AG10803 (cell line): ENCODE data around the gene SUPT20H.
A peak's percentile ranks its signal among the peaks of the same experiment; 100 is the strongest.
"Not testable (repeated sequence)": the region's sequence is repeated elsewhere in the genome, so short reads cannot be mapped to it uniquely, and the experiment has no call there.

Experiments used
- DNase-seq: peaks from one replicate; pipeline ENCODE4 v3.0.0; 2010; ENCODE audit warnings: low read depth
- H3K4me3 ChIP-seq: 2 replicates; pipeline ENCODE4 v1.5.1; 2011; ENCODE audit warnings: mild to moderate bottlenecking, low read length, control low read depth
- TF ChIP-seq, protein P1 (sequence below): conservative IDR thresholded peaks from 2 replicates; pipeline ENCODE4 v1.5.1; 2011; ENCODE audit warnings: mild to moderate bottlenecking, low read length, control low read depth, inconsistent platforms

SUPT20H gene

DNA sequence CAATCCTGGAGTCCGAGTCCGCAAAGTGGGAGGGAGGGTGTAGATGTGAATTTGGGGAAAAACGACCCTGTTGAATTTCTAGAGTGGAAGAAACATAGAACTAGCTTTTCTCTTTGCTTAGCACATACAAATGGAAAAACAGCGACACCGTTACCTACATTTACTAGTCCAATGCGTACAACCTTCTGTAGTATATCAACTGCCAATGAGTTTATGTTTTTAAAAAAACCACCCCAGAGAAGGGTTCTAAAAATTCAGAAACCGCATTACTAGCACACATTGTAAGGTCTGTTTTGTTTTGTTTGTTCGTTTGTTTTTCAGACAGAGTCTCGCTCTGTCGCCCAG is 332 bp upstream of the SUPT20H start:
- DNase-seq, result no peak
- TF ChIP-seq, protein P1, sequence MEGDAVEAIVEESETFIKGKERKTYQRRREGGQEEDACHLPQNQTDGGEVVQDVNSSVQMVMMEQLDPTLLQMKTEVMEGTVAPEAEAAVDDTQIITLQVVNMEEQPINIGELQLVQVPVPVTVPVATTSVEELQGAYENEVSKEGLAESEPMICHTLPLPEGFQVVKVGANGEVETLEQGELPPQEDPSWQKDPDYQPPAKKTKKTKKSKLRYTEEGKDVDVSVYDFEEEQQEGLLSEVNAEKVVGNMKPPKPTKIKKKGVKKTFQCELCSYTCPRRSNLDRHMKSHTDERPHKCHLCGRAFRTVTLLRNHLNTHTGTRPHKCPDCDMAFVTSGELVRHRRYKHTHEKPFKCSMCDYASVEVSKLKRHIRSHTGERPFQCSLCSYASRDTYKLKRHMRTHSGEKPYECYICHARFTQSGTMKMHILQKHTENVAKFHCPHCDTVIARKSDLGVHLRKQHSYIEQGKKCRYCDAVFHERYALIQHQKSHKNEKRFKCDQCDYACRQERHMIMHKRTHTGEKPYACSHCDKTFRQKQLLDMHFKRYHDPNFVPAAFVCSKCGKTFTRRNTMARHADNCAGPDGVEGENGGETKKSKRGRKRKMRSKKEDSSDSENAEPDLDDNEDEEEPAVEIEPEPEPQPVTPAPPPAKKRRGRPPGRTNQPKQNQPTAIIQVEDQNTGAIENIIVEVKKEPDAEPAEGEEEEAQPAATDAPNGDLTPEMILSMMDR, result no peak
- peak overlapping the region; percentile 91 for H3K4me3 ChIP-seq

DNA sequence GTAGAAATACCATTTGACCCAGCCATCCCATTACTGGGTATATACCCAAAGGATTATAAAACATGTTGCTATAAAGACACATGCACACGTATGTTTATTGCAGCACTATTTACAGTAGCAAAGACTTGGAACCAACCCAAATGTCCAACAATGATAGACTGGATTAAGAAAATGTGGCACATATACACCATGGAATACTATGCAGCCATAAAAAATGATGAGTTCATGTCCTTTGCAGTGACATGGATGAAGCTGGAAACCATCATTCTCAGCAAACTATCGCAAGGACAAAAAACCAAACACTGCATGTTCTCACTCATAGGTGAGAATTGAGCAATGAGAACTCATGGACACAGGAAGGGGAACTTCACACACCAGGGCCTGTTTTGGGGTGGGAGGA is 3.3 kb downstream of the SUPT20H start:
- DNase-seq, H3K4me3 ChIP-seq: not testable (repeated sequence)

DNA sequence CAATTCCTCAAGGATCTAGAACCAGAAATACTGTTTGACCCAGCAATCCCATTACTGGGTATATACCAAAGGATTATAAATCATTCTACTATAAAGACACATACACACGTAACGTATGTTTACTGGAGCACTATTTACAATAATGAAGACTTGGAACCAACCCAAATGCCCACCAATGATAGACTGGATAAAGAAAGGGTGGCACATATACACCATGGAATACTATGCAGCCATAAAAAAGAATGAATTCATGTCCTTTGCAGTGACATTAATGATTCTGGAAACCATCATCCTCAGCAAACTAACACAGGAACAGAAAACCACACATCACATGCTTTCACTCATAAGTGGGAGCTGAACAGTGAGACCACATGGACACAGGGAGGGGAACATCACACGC is 6.4 kb downstream of the SUPT20H start:
- not testable (repeated sequence) for H3K4me3 ChIP-seq, DNase-seq

DNA sequence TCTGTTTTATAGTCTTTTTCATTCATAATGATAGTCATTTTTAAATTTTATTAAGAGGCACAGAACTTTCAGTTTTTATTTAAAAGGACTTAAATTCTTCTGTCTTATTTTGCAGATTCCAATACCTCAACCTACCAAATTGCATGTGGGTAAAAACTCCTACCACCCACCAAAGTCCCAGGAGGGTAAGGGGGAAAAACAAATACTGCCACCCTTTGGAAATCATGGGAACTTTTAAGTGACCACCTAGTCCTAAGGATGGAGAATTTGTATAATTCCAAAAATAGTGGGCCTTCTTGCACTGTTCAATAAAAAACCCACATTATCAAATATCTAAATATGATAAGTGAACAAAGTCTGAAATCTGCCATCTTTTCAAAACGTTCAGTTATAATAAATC is 9.7 kb downstream of the SUPT20H start:
- DNase-seq, result no peak
- H3K4me3 ChIP-seq, result no peak overlapping the region
- TF ChIP-seq, protein P1, result no peak

DNA sequence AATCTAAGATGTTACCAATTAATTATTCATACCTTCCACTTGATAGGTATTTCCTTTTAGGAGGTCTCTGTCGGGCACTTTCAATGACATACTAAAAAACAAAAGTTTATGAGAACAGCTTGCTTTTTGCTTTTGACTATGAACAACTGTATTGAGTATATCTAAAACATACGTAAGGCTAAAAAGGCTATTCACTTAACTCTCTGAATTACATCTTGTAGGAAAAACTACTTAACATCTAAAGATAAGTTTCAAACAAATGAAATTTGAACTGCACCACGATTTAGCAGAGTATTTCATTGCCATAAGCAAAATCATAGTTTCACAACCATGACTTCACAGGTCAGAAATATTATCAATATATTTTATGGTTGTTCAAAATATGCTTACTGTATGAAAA is 11.6 kb downstream of the SUPT20H start:
- TF ChIP-seq, protein P1, result no peak
- H3K4me3 ChIP-seq, result no peak overlapping the region
- DNase-seq, result no peak

DNA sequence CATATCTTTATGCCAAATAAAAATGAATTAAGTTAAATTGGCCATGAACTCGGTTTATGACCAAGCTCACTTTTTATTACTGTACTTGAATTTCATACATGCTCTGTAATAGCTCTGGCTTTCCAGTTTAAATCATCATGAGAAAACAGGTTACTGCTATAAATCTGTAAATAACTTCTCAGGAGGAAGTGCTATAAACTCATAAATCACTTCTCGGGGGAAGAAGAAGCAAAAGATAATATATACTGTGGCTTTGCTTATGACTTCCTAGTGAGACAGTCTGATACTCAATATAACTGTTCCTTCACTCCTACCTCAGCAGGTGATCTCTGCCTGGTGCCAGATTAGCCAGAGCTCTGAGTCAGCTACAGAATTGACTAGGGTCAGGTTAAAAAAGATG is 12.5 kb downstream of the SUPT20H start:
- DNase-seq, result no peak
- no peak overlapping the region for H3K4me3 ChIP-seq
- TF ChIP-seq, protein P1, result no peak

DNA sequence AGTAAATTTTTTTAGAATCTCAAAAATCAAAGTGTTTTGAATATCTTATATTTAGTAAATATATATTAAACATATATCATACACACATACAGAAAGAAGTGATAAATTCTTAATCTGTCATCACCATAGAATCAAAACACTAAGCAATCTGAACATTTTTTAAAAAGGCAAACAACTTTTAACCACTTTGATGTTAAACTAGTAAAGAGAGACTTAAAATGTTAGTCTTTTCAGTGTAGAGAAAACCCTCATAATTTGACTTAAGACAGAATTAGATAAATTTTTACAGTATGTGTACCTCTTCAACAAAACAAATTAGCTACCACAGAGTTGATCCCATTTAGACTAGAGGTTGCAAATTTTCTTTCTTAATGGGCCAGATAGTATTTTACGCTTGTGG is 13.4 kb downstream of the SUPT20H start:
- no peak overlapping the region for H3K4me3 ChIP-seq
- no peak for DNase-seq
- TF ChIP-seq, protein P1, result no peak

DNA sequence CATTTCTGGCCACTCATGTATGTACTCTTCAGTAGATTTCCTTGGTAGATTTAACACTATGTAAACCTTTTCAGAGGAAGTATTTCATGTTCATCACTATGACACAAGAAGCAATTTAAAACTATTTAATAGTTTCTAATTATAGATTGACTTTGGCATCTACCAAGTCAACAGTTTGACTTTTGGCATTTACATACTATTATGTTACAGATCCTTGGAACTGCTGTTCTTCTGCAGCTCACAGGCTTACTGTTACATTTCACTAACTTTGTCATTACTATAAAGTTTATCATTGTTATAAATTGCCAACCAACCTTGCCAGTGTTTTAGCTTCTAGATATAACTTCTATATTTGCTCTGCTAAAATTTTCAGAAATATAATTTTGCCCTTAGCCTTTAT is 18.7 kb downstream of the SUPT20H start:
- TF ChIP-seq, protein P1, result no peak
- no peak for DNase-seq
- H3K4me3 ChIP-seq, result no peak overlapping the region
